Smooth muscle cell (in vitro differentiated cells): ENCODE measurements around the gene PTPRR. TPM values are rescaled to one million over a fixed set of nuclear protein-coding genes. Genes with fewer than 3 reads are reported as not detected.

Experiments used
- DNase-seq: peaks from one replicate; lab custom pipeline; 2025; ENCODE audit not compliant: unreplicated experiment; lab: John Stamatoyannopoulos, UW
- H2AFZ ChIP-seq: fragments of 200-600 bp; sonication (generic); 2 replicates; pipeline ENCODE4 v1.6.0; 2016; ENCODE audit warnings: antibody characterized with exemption, low read depth, mild to moderate bottlenecking
- H3F3A ChIP-seq: fragments of 200-600 bp; sonication (generic); 2 replicates; pipeline ENCODE4 v1.6.0; 2017; ENCODE audit warnings: antibody characterized with exemption, low read depth
- H3K27ac ChIP-seq: fragments of 200-600 bp; sonication (generic); 2 replicates; pipeline ENCODE4 v1.5.1; 2016; ENCODE audit warnings: low read depth, mild to moderate bottlenecking
- H3K27me3 ChIP-seq: fragments of 200-600 bp; sonication (generic); 2 replicates; pipeline ENCODE4 v1.6.1; 2016; ENCODE audit warnings: low read depth, mild to moderate bottlenecking
- H3K36me3 ChIP-seq: fragments of 200-600 bp; sonication (generic); 2 replicates; pipeline ENCODE4 v1.5.1; 2016; ENCODE audit warnings: low read depth
- H3K4me1 ChIP-seq: fragments of 200-600 bp; sonication (generic); 2 replicates; pipeline ENCODE4 v1.5.1; 2016; ENCODE audit warnings: low read depth
- H3K4me2 ChIP-seq: fragments of 200-600 bp; sonication (generic); 2 replicates; pipeline ENCODE4 v1.6.0; 2016; ENCODE audit warnings: mild to moderate bottlenecking
- H3K4me3 ChIP-seq: fragments of 200-600 bp; sonication (generic); 2 replicates; pipeline ENCODE4 v1.5.1; 2016; ENCODE audit warnings: mild to moderate bottlenecking
- H3K79me2 ChIP-seq: fragments of 200-600 bp; sonication (generic); 2 replicates; pipeline ENCODE4 v1.6.0; 2016; ENCODE audit warnings: low read depth, mild to moderate bottlenecking
- H3K9ac ChIP-seq: fragments of 200-600 bp; sonication (generic); 2 replicates; pipeline ENCODE4 v1.6.0; 2016; ENCODE audit warnings: low read depth
- H3K9me3 ChIP-seq: fragments of 200-600 bp; sonication (generic); replicated peaks from 2 replicates; pipeline ENCODE4 v1.5.1; 2016; ENCODE audit warnings: low read depth
- H4K20me1 ChIP-seq: fragments of 200-600 bp; sonication (generic); 2 replicates; pipeline ENCODE4 v1.6.0; 2016; ENCODE audit warnings: low read depth
- CTCF ChIP-seq: fragments of 200-600 bp; sonication (generic); IDR thresholded peaks from 2 replicates; pipeline ENCODE4 v1.5.1; 2017; ENCODE audit warnings: borderline replicate concordance, mild to moderate bottlenecking, antibody characterized with exemption; ENCODE audit not compliant: insufficient read depth, poor library complexity, severe bottlenecking
- WGBS: methylation state at CpG from one replicate; pipeline ENCODE4 v1.1.7; 2016; ENCODE audit warnings: low lambda C conversion rate; 5-methylcytosine and 5-hydroxymethylcytosine counted together
- polyA plus RNA-seq: library from polyadenylated mRNA; unstranded; fragments of >200 nt; fragmentation: Nextera tagmentation; extraction: Ambion mirVana; gene quantifications from 2 replicates; pipeline ENCODE4 v1.2.1, GENCODE V29; 2016
- total RNA-seq: library from RNA; depleted of rRNA; stranded (reverse); fragments of >200 nt; gene quantifications from 2 replicates; pipeline ENCODE4 v1.2.3, GENCODE V29; 2014

The PTPRR gene
- total and polyA plus RNA-seq, 2 experiments from 2014 or later: 2.8 to 17.8 TPM

- no peaks in the 10 kb centered on the region for H4K20me1 ChIP-seq
- H3K4me2 ChIP-seq: no peak overlapping the region
- H3F3A ChIP-seq: no peaks in the 10 kb centered on the region
- H3K79me2 ChIP-seq: no peaks in the 10 kb centered on the region
- DNase-seq: no peak
- no peak overlapping the region for H3K27ac ChIP-seq
- H3K9me3 ChIP-seq: no peaks in the 10 kb centered on the region
- no peak for TF ChIP-seq CTCF
- H2AFZ ChIP-seq: no peak overlapping the region
- H3K9ac ChIP-seq: no peak overlapping the region
- H3K4me1 ChIP-seq: no peaks in the 10 kb centered on the region
- no peaks in the 10 kb centered on the region for H3K27me3 ChIP-seq
- WGBS: 88% methylated on average over 1 of the region's 1 CpG
- no peaks in the 10 kb centered on the region for H3K36me3 ChIP-seq
- no peak overlapping the region for H3K4me3 ChIP-seq
Measured at GRCh38 chr12:70890895-70891832, 29.4 kb downstream of the PTPRR start.

GRCh38 chr12:70885956-70886355, 34.6 kb downstream of the PTPRR start:
- Histone ChIP-seq H3K27ac (no peak overlapping the region), H3K4me2 (no peak overlapping the region), H3K4me3 (no peak overlapping the region), H3K9me3 (no peaks in the 10 kb centered on the region), H3F3A (no peaks in the 10 kb centered on the region), H3K9ac (no peak overlapping the region), H3K4me1 (no peaks in the 10 kb centered on the region), H3K27me3 (no peaks in the 10 kb centered on the region), H3K79me2 (no peaks in the 10 kb centered on the region), H4K20me1 (no peaks in the 10 kb centered on the region), H2AFZ (no peak overlapping the region), H3K36me3 (no peaks in the 10 kb centered on the region)
- 63% methylated on average over 3 of the region's 3 CpGs for WGBS
- no peak for DNase-seq
- no peak for TF ChIP-seq CTCF

GRCh38 chr12:70883855-70884254, 36.7 kb downstream of the PTPRR start:
- DNase-seq: no peak
- Histone ChIP-seq H3K9me3 (no peaks in the 10 kb centered on the region), H3K27me3 (no peaks in the 10 kb centered on the region), H2AFZ (no peak overlapping the region), H3K4me2 (no peak overlapping the region), H3F3A (no peaks in the 10 kb centered on the region), H4K20me1 (no peaks in the 10 kb centered on the region), H3K36me3 (no peaks in the 10 kb centered on the region), H3K27ac (no peak overlapping the region), H3K9ac (no peak overlapping the region), H3K4me1 (no peaks in the 10 kb centered on the region), H3K4me3 (no peak overlapping the region), H3K79me2 (no peaks in the 10 kb centered on the region)
- no peak for TF ChIP-seq CTCF
- 46% methylated on average over 1 of the region's 1 CpG for WGBS

GRCh38 chr12:70880744-70881143, 39.8 kb downstream of the PTPRR start:
- no peaks in the 10 kb centered on the region for H3K27me3 ChIP-seq
- H3K9ac ChIP-seq: no peak overlapping the region
- no peak overlapping the region for H2AFZ ChIP-seq
- H3K79me2 ChIP-seq: no peaks in the 10 kb centered on the region
- H3K36me3 ChIP-seq: no peaks in the 10 kb centered on the region
- DNase-seq: no peak
- no peak overlapping the region for H3K27ac ChIP-seq
- TF ChIP-seq CTCF: no peak
- 95% methylated on average over 1 of the region's 1 CpG for WGBS
- no peak overlapping the region for H3K4me3 ChIP-seq
- H3K9me3 ChIP-seq: no peaks in the 10 kb centered on the region
- no peaks in the 10 kb centered on the region for H3F3A ChIP-seq
- no peaks in the 10 kb centered on the region for H4K20me1 ChIP-seq
- H3K4me2 ChIP-seq: no peak overlapping the region
- H3K4me1 ChIP-seq: no peaks in the 10 kb centered on the region
